Spinal cord (tissue), 10 donors: Measurements from ENCODE around the gene TRPV4. TPM values are rescaled to one million over a fixed set of nuclear protein-coding genes. Genes with fewer than 3 reads are reported as not detected.
A peak's percentile ranks its signal among the peaks of the same experiment; 100 is the strongest.

ENCODE experiments used
- DNase-seq, 6 donors: peaks; one replicate each; pipeline versions ENCODE4 v3.0.0 to v3.0.0-alpha.2; 2013 to 2015; ENCODE audit warnings: low spot score in 6 of 6, low read depth in 4 of 6
- H3K27ac ChIP-seq: one replicate; pipeline ENCODE4 v1.5.1; 2013; ENCODE audit warnings: low read depth, low read length, control low read depth
- H3K27me3 ChIP-seq: one replicate; pipeline ENCODE4 v1.6.1; 2013; ENCODE audit warnings: low read length; ENCODE audit not compliant: control insufficient read depth, insufficient read depth
- H3K36me3 ChIP-seq: one replicate; pipeline ENCODE4 v1.6.1; 2013; ENCODE audit warnings: low read length; ENCODE audit not compliant: control insufficient read depth, insufficient read depth
- H3K4me1 ChIP-seq: one replicate; pipeline ENCODE4 v1.6.1; 2013; ENCODE audit warnings: low read length; ENCODE audit not compliant: control insufficient read depth, insufficient read depth
- H3K4me3 ChIP-seq: one replicate; pipeline ENCODE4 v1.5.1; 2013; ENCODE audit warnings: low read depth, low read length, control low read depth
- H3K9me3 ChIP-seq: one replicate; pipeline ENCODE4 v1.6.1; 2013; ENCODE audit warnings: low read length; ENCODE audit not compliant: control insufficient read depth, insufficient read depth
- whole genome bisulfite sequencing: methylation state at CpG from one replicate; pipeline ENCODE4 v1.1.5; 2013; ENCODE audit warnings: missing lambda C conversion rate; ENCODE audit not compliant: insufficient coverage; 5-methylcytosine and 5-hydroxymethylcytosine counted together
- long read RNA-seq, 4 donors: transcript quantifications; one replicate each; lab custom pipeline, GENCODE V29; 2026
- polyA plus RNA-seq, 2 donors: library from polyadenylated mRNA; unstranded; fragments of 120-200 nt; gene quantifications; one replicate each; pipeline ENCODE4 v1.2.1, GENCODE V29; 2013; ENCODE audit not compliant: insufficient read length in 2 of 2
- total RNA-seq, 2 donors: library from RNA; depleted of rRNA in 1 of 2; stranded (reverse); fragments of 120-200 nt in 1 of 2; fragments of >200 nt in 1 of 2; gene quantifications; one replicate each; pipeline versions ENCODE4 v1.2.3 to v1.2.4, GENCODE V29; 2013 to 2014
- donor health status: healthy.

The TRPV4 gene
- total RNA-seq (1 to 10 TPM in 1 of 2 donors, under 1 TPM in 1; 0.50 to 3.8 TPM), polyA plus RNA-seq (1 to 10 TPM in 1 of 2 donors, under 1 TPM in 1; 0.78 to 1.0 TPM)
- long read RNA-seq, donor 1: 0 reads
- long read RNA-seq, donor 2: 0 reads
- long read RNA-seq, donor 3: 0 reads
- long read RNA-seq, donor 4: 0 reads

DNA sequence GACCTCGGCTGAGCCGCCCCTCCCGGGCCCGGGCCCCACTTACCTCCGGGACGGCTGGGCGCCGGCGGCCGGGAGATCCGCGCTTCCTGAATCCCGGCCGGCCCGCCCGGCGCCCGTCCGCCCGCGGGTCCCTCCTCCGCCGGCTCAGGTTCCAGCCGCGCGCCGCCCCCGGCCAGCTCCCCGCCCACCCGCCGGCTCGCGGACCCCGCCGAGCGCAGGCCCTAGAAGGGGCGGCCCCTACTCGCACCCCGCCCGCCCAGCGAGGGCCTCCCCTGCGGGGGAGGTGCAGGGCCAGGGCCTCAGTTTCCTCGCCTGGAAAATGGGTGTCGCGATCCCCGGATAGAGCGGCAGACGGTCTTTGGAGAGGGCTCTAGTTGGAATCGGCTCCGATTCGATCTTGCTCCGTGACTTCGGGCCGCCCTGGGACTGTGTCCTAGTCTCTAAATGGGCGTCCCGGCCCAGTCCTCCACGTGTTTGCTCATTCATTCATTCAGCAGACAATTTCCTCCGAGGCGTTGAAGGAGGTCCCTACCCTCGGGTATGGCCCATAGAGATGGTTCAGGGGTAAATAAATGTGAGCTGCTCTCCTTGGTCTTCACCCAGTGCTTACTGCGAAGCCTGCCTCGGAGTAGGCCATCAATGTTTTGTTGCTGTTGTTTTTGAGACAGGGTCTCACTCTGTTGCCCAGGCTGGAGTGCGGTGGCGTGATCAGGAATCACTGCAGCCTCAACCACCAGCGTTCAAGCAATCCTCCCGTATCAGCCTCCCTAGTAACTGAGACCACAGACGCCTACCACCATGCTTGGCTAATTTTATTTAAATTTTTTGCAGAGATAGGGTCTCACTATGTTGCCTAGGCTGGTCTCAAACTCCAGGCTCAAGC is at the start of gene TRPV4:
Gene TRPV4, minus strand, starts transcription at position 92 of the 883 bp plus-strand sequence. CDS start 18,602 bp downstream, outside the sequence.
- WGBS: 13% methylated on average over 58 of the region's 67 CpGs
- no peak within 1 kb of the TSS for H3K27ac ChIP-seq
- peaks cover 14% of the 10 kb centered on the region for H3K4me1 ChIP-seq
- peaks cover 27% of the 10 kb centered on the region for H3K27me3 ChIP-seq
- no peaks in the 10 kb centered on the region for H3K9me3 ChIP-seq
- DNase-seq: no peak
- H3K4me3 ChIP-seq: peak within 1 kb of the TSS; percentile 38
- no peaks in the 10 kb centered on the region for H3K36me3 ChIP-seq

- Histone ChIP-seq H3K4me3 (no peak overlapping the region), H3K9me3 (no peaks in the 10 kb centered on the region), H3K27me3 (peaks cover 9% of the 10 kb centered on the region), H3K27ac (no peak overlapping the region), H3K4me1 (peaks cover 28% of the 10 kb centered on the region), H3K36me3 (peaks cover 2% of the 10 kb centered on the region)
- WGBS: 90% methylated on average over 2 of the region's 2 CpGs
- no peak for DNase-seq
These were observed 48.6 kb upstream of the TRPV4 start for GRCh38 chr12:109881752-109882151.

DNA sequence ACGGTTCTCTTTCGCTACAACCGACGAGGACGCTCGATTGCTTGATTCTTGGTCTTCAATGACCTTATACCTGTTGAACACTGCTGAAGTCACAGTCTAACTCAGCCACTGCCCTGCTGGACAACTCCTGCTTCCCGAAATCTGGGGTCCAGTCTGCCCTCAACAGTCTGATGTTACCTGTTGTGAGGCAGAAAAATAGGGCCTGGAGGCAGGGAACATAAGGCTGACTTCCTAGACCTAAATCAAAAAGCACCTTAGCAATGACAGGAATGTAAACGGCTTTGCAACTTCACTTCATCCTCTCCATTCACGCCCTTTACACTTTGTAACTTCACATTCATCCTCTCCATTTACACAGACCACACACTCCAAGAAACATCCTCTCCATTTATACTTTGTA is 47.7 kb upstream of the TRPV4 start:
- WGBS: 4% methylated on average over 9 of the region's 9 CpGs
- Histone ChIP-seq H3K27me3 (peaks cover 9% of the 10 kb centered on the region), H3K36me3 (peaks cover 2% of the 10 kb centered on the region), H3K4me1 (peaks cover 29% of the 10 kb centered on the region), H3K4me3 (peak overlapping the region; percentile 65), H3K9me3 (no peaks in the 10 kb centered on the region), H3K27ac (no peak overlapping the region)
- no peak for DNase-seq

DNA sequence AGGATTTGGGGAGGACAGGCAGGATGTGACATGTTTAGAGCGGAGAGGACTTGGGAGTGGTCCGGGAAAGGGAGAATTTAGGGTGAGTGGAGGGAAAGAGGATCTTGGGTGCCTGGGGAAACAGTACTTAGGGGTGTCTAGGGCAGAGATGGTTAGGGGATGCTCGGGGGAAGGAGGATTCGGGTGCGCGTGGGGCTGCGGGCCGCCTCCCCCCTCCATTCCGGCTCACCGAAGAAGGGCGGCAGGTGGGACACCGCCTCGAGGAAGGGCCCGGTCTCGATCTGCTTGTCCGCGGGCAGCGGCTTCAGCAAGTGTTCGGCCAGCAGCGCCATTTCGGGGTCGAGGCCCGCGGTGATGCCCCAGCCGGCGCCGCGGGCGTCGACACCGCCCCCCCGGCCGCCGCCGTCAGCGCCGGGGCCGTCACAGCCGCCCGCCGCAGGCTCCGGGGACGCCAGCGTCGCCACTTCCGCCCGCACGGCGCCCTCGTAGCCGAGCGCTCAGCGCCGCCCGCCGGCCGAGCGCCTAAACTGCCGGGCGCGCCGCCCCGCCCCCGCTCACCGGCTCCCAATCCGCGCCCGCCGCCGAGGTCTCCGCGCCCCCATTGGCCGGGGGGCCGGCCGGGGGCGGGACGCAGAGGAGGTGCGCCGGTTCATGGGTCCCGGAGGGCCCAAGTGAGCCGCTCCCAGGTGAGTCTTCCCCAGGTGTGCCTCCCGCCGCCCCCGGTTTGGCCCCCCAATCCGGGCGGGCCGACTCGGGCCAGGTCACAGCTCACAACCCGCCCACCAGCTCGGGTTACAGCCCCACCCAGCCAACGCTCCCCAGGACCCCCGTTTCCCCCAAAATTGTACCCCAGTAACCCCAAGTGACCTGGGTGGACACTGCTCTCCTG is 47.1 kb upstream of the TRPV4 start, which contains the start of gene GLTP:
Gene GLTP, minus strand, starts transcription at position 499 of the 889 bp plus-strand sequence. Its CDS starts 167 bp downstream, at position 332.
- H3K27me3 ChIP-seq: peaks cover 9% of the 10 kb centered on the region
- H3K9me3 ChIP-seq: no peaks in the 10 kb centered on the region
- H3K27ac ChIP-seq: peak within 1 kb of the TSS; percentile 83
- peak within 1 kb of the TSS; percentile 89 for H3K4me3 ChIP-seq
- WGBS: under 1% methylated on average over 92 of the region's 92 CpGs
- DNase-seq: peak; percentile 59 to 97 (median 80)
- peaks cover 32% of the 10 kb centered on the region for H3K4me1 ChIP-seq
- peaks cover 2% of the 10 kb centered on the region for H3K36me3 ChIP-seq

DNA sequence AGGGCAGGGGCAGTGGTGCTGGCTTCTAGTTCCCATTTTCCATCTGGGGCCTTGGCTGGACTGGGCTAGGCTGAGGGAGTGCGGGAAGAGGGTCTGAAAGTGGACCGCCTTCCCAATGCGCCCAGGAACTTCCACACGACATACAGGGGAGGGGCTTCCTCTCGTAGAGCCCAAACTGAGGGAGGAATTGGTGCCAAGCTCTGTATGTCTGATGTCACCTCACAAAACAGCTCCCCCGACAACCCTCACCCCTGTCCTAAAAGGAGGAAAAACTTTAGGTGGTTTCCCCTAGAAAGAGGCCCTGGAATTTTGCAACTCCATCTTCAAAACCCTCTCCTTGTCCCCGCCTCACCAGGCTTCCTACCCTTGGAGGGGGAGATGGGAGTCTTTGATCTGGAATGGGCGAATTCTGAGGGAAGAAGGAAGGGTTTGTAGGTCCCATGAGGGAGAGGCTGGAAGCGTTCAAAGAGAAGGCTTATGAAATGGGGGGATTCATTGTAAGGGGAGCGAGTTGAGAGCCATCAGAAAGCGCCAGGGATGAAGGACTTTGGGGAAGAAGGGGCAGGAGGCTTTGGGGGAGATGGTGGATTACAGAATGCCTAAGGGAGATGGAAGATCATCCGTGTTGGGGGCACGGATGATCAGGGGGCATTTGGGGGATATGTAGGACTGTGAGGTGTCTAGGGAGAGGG is 46.3 kb upstream of the TRPV4 start:
- H3K27ac ChIP-seq: peak overlapping the region; percentile 83
- H3K4me1 ChIP-seq: peaks cover 32% of the 10 kb centered on the region
- DNase-seq: peak in 2 of 6 donors; percentile 54 to 57
- H3K9me3 ChIP-seq: no peaks in the 10 kb centered on the region
- WGBS: 0% methylated on average over 6 of the region's 13 CpGs
- peak overlapping the region; percentile 89 for H3K4me3 ChIP-seq
- H3K27me3 ChIP-seq: peaks cover 9% of the 10 kb centered on the region
- peaks cover 2% of the 10 kb centered on the region for H3K36me3 ChIP-seq

GRCh38 chr12:109878749-109879148 is 45.6 kb upstream of the TRPV4 start:
- Histone ChIP-seq H3K27me3 (peaks cover 8% of the 10 kb centered on the region), H3K4me1 (peaks cover 32% of the 10 kb centered on the region), H3K27ac (peak overlapping the region; percentile 83), H3K4me3 (peak overlapping the region; percentile 89), H3K9me3 (no peaks in the 10 kb centered on the region), H3K36me3 (peaks cover 2% of the 10 kb centered on the region)
- WGBS: 67% methylated on average over 5 of the region's 7 CpGs
- no peak for DNase-seq

GRCh38 chr12:109878247-109878625 is 45.0 kb upstream of the TRPV4 start:
- Histone ChIP-seq H3K27ac (peak overlapping the region; percentile 83), H3K4me1 (peaks cover 32% of the 10 kb centered on the region)
- WGBS: 71% methylated on average over 1 of the region's 3 CpGs

GRCh38 chr12:109877504-109878246 is 44.5 kb upstream of the TRPV4 start:
- Histone ChIP-seq H3K27ac (peak overlapping the region; percentile 83), H3K4me1 (peaks cover 32% of the 10 kb centered on the region), H3K36me3 (peaks cover 2% of the 10 kb centered on the region), H3K27me3 (no peaks in the 10 kb centered on the region), H3K9me3 (no peaks in the 10 kb centered on the region), H3K4me3 (peak overlapping the region; percentile 89)
- peak in 2 of 6 donors; percentile 43 to 61 for DNase-seq
- 26% methylated on average over 7 of the region's 10 CpGs for WGBS

More at GRCh38 chr12:109878247-109878625, 45.0 kb upstream of the TRPV4 start:
- DNase-seq: no peak
- Histone ChIP-seq H3K9me3 (no peaks in the 10 kb centered on the region), H3K4me3 (peak overlapping the region; percentile 89), H3K27me3 (peaks cover 2% of the 10 kb centered on the region), H3K36me3 (peaks cover 2% of the 10 kb centered on the region)
